ENCODE data around the gene ZBED1.
"Not testable (repeated sequence)": the region's sequence is repeated elsewhere in the genome, so short reads cannot be mapped to it uniquely, and the experiment has no call there.

Gene ZBED1

GRCh38 chrX:2519638-2520037 lies 18.9 kb upstream of the ZBED1 start:
- DNase-seq: not testable (repeated sequence)

DNA sequence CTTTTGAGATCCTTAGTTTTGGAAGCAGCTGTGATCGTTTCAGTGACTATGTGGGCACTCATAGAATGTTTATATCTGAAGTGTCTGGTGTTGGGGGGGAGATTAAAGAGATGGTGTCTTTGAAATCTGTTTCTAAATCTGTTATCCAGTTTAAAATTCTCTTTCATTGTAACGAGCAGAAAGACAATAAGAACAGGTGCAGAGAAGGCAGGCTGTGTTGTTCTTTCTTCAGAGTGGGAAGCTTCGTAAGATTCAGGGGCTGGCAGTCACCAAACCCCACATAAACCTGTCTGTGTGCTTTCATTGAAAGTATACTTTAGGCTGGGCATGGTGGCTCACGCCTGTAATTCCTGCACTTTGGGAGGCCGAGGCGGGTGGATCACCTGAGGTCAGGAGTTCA lies 16.3 kb upstream of the ZBED1 start:
- no peak for DNase-seq

DNA sequence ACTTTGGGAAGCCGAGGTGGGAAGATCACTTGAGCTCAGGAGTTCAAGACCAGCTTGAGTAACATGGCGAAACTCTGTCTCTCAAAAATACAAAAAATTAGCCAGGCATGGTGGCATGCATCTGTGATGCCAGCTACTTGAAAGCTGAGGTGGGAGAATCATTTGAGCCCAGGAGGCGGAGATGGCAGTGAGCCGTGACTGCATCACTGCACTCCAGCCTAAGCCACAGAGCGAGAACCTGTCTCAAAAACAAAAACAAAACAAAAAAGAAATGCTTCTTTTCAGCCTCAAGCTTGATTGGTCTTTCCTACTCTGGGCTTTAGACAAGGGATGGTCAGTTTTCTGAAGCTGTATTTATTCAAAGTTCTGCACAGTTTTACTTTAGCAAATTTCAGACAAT lies 15.8 kb upstream of the ZBED1 start:
- no peak for DNase-seq

DNA sequence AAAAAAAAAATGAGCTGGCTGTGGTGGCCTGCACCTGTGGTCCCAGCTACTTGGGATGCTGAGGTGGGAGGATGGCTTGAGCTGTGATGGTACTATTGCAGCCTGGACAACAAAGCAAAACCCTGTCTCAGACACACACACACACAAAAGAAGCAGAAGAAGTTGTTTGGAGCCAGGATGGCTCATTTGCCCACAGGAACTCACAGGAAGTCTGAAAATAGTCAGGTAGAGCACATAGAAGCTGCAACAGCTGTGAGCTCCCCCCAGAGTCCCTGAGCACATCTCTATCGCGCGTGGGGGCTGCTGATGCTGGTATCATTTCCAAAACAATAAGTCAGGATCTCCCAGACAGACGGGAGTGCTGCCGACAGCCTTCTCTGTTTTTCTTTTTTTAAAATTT lies 13.4 kb upstream of the ZBED1 start:
- no peak for DNase-seq

DNA sequence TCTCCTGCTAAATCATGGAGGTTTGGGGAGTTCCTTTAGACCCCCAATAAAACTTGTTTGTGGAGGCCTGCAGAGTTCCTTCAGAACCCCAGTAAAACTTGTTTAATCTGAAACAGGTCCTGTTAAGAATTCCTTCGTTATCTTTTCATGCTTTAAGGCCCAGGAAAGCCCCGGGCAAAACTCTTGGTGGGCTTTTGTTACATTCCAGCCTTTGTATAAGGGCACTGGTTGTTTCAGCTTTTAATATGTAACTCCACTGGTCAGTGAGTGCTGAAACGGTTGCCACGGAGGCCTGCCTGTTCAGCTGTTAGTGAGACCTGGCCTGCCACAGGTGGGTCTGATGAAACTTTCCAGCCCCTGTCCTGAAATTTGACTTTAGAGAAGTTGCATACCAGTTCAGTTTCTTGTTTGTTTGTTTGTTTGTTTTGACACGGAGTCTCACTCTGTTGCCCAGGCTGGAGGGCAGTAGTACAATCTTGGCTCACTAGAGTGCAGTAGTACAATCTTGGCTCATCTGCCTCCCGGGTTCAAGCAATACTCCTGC lies 12.4 kb upstream of the ZBED1 start:
- DNase-seq: no peak

DNA sequence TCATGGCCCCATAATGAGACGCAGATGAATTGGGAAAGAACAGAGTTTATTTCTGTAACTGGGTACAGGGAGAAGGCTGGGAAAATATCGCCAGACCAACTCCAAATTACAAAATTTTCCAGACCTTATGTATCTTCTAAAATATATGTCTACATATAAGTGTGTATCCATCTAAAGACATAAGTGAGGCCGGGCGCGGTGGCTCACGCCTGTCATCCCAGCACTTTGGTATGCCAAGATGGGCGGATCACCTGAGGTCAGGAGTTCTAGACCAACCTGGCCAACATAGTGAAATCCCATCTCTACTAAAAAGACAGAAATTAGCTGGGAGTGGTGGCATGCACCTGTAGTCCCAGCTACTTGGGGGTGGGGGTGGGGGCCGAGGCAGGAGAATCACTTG lies 11.7 kb upstream of the ZBED1 start:
- DNase-seq: no peak

- DNase-seq: no peak
Observed at GRCh38 chrX:2511326-2511725, 10.6 kb upstream of the ZBED1 start.

GRCh38 chrX:2508648-2509335 lies 8.0 kb upstream of the ZBED1 start:
- no peak for DNase-seq

DNA sequence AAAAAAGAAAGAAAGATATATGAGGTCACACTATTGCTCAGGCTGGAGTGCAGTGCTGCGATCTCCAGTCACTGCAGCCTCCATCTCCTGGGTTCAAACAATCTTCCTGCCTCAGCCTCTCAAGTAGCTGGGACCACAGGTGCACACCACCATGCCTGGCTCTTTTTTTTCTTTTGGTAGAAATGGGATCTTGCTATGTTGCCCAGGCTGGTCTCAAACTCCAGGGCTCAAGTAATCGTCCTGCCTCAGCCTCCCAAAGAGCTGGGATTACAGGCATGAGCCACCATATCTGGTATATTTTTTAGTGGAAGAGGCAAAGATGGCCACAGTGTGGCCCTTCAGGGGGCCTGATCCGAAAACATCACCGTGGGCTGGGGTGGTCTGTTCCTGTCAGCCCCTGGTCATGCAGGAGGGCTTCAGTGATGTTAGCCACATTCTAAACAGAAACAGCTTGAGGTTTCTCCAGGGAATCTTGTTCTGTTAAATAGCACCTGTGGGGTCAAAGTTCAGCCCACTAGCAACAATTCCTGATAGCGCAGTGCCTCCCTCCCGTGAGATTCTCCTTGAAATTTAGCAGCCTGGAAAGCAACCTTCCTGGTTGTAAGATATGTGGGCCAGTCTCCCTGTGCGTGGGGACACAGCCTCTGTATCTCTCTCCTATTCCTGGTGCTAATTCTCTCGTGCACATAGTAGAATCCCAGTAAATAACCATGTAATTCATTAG lies 7.3 kb upstream of the ZBED1 start:
- no peak for DNase-seq

GRCh38 chrX:2507196-2507595 lies 6.4 kb upstream of the ZBED1 start:
- no peak for DNase-seq

- not testable (repeated sequence) for DNase-seq
Observed at GRCh38 chrX:2505341-2505740, 4.6 kb upstream of the ZBED1 start.

DNA sequence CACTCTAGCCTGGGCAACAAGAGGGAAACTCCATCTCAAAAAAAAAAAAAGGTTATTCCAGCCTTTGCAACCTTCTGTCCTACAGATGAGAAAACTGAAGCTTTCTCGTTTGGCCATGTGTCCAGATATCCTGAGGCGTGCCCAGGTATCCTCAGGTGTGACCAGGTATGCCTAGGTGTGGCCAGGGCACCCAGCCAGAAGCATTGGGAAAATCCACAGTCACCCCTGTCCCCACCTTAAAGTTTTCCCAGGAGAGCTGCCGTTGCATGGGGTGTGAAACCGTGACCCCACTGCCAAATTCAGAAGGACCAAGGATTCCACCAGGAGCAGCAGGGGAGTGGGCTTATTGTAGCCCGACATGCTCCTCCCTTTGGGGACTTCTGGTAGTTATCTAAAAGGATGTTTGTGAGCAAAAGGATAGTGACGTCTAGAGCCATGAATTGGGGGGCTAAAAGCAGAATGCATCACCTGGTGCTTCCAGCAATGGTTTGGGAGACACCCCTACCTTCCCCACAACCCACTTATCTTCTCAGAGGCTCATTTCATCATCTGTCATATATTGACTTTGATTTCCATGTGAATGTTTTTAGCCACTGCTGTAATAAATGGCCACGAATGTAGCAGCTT lies 4.0 kb upstream of the ZBED1 start:
- DNase-seq: no peak

- DNase-seq: no peak
Observed at GRCh38 chrX:2503591-2504500, 3.1 kb upstream of the ZBED1 start.

DNA sequence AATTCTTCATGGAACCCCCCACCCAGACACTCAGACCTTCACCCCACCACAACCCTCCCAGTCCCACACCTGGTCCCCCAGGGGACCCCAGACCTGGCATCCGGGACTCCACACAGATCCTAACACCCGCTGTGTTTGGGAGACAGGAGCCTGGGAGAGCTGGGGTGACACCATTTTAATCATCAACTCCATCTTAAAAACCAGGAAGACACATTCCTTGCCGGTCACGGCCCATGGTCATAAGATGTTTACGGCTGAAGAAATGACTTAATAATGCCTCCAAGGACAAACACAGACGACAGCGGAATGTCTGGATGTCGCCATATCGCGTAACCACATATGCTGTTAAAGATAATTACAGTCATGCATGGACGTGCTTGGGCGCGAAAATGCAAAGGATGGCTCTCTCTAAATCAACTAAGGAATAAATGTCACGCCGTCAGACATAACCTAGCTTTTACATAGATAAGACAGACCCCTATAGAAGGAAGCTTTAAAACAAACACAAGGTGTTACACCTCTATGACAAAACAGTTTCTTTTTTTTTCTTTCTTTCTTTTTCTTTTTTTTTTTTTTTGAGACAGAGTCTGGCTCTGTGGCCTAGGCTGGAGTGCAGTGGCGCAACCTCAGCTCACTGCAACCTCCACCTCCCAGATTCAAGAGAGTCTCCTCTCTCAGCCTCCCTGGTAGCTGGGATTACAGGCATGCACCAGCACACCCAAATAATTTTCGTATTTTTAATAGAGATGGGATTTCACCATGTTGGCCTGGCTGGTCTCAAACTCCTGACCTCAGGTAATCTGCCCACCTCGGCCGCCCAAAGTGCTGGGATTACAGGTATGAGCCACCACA lies 2.1 kb upstream of the ZBED1 start:
- no peak for DNase-seq

DNA sequence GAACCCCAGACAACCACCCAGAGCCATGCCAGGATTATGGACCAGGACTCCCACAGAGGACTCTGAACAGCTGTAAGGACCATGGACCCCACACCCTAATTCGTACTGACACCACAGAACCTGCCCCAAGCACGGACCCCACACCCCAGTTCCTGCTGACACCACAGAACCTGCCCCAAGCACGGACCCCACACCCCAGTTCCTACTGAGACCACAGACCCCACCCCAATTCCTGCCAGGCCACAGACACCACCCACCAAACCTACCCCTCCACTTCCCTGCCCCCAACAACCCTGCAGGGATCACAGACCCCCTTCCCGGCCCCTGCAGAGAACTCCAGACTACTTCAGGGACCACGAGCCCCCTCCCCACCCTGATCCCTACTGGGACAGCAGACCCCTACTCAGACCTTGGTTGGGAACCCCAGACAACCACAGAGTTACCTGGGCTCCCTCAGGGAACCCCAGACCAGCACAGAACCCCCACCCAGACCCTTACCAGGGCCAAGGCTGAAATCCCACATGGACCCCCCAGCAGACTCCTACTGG lies 1.4 kb upstream of the ZBED1 start:
- DNase-seq: no peak

GRCh38 chrX:2501559-2502102 lies 855 bp upstream of the ZBED1 start:
- DNase-seq: no peak

DNA sequence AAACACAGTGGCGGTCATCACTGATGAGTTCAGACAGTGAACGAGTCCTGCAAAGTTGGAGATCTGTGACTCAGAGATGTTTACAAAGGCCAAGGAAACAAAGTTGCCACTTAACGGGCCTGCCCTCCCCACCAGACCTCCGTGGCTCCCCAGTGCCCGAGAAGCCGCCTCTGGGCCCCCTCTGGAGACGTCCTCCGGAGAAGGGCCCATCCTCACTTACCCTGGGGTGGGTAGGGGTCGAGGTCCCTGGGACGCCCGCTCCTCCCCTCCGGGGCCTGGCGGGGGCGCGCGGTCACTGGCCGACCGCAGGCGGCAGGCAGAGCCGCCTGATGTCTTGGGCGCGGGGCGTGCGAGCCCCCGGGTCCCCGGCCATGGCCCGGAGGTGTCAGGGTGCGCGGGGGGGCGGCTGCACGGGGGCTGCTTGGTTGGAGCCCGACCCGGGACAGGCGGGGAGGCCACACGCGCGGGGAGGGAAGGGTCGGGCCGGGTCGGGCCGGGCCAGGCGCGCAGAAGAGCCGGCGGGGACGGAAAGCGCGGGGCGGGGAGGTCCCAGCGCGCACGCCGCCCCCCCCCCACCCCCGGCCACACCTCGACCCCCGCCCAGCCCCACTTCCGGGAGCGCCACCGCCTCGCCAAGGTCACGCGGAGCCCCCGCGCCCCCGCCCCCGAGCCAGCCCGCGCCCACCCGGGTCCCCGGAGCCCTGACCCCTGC lies 529 bp downstream of the ZBED1 start:
- DNase-seq: no peak

DNA sequence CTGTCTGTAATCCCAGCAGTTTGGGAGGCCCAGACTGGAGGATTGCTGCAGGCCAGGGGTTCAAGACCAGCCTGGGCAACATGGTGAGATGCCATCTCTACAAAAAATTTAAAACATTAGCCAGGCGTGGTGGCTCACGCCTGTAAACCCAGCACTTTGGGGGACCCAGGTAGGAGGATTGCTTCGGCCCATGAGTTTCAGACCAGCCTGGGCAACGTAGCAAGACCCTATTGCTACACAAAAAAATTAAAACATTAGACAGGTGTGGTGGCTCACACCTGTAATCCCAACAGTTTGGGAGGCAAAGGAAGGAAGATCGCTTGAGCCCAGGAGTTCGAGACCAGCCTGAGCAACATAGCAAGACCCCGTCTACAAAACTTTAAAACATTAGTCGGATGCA lies 1.3 kb downstream of the ZBED1 start:
- DNase-seq: no peak

- DNase-seq: no peak
Observed at GRCh38 chrX:2498781-2499302, 1.9 kb downstream of the ZBED1 start.

Data from C1 segment of cervical spinal cord (tissue), 14 donors.